ENCODE measurements around the gene GALK1.

GALK1 gene

DNA sequence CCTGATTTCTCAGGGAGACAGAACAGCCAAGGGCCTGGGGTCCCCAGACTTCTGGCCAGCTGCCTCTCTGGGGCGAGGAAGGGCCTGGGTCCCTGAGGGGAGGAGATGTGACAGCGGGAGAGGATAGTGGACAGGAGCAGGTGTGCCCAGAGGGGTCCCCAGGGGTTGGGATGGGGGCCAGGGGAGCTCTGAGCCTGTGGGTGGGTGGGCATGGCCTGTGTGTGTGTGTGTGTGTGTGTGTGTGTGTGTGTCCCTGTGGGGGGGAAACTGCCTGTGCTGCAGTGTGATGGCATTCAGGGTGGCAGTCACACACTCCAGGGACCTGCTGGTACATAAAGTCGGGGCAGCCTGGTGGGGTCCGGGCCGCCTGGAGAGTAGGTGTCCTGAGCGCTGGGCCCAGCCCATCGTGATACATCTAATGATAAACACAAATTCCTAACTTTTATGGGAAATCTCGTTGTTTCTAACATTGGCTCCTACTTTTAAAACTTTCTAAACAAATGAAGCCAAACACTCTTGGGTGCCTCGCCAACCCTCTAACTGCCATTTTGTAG is 42.4 kb downstream of the GALK1 start:
- DNase-seq: no peak

DNA sequence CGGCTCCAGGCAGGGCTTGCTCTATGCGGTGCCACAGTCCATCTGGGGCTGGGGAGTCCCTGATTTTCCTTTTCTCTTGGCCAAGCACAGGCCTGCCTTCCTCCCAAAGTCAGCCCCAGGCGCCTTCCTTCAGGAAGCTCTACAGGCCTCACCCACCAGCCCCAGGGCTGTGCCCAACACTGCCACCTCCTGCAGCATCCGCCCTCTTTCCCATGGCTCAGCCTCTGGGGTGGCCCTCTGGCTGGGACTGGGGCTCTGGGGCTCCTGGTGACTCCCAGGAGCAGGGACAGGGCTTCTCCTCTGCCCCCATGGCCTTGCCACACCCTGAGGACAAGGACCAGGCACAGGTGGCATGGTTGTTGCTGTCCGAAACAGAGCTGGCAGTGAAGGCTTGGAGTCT is 42.9 kb downstream of the GALK1 start:
- no peak for DNase-seq

DNA sequence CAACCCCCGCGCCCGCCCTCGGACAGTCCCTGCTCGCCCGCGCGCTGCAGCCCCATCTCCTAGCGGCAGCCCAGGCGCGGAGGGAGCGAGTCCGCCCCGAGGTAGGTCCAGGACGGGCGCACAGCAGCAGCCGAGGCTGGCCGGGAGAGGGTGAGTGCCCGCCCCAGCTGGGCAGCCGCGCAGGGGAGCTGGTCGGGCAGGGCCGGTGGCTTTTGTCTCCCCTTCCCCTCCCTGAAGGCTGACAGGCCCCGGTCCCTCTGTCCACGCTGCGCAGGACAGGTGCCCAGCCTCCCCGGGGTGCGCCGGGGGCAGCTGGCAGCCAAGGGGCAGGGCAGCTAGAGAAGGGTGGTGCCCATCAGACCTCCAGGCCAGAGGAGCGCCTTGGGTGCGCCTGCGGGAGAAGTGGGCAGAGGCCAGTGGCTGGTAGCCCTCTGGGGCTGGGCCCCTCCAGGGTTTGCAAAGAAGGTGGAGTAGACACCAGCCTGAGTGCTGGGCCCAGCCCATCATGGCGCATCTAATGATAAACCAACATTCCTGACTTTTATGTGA is 43.5 kb downstream of the GALK1 start:
- DNase-seq: no peak

DNA sequence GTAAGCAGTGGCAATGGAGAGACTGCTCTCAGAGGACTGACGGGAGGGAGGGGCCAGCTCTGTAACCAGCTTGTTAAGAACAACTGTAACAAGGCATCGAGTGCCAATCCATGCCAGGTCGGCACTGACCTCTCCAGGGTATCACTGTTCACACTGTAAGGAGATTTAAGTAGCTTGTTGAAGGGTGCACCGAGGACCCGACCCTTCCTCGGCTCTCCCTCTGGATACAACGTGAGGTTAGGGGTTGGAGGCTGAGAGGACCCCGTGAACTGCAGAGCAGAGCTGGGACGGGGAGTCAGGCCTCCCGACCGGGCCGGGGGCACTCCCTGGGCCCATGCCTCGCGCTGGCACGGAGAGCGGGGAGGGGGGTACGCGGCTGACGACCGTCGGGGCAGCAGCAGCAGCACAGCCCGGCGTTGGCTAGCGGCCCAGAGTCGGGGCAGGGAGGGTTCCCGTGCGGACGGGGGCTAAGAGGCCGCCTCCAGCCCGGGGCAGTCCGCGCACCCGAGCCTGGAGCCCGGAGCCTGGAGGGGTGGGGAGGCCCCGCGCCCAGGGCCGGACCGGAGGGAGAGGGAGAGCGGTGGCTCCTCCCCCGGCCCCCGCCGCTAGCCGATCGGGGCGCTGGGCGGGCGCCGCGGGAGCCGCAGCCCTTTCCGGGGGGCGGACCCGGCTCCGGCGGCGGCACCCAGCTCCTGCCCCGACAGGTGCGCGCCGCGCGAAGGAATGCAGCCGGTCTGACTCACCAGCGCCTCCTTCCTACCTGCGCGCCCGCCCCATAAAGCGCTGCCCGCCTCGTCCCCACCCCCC is 44.1 kb downstream of the GALK1 start, which contains the start of gene ITGB4:
Gene ITGB4, plus strand, starts transcription at position 804 of the 807 bp plus-strand sequence. CDS start 3,245 bp downstream, outside the sequence.
- peak; percentile 33 for DNase-seq

DNA sequence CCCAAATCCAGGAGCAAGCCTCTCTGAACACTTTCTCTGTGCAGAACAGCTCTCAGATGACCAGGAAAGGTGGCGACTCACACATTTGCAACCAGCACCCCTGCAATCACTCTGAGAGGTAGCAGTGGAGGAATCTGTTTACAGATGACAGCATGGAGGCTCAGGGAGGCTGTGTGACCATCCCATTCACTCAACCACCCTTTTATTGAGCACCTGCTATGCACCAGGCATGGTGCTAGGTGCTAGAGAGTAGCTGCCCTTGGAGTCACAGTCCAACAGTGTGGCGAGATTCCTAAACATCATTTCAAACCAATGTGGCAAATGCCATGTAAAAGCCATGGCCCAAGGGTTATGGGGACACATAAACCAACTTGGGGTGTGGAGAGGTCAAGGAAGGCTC is 45.3 kb downstream of the GALK1 start:
- DNase-seq: no peak

DNA sequence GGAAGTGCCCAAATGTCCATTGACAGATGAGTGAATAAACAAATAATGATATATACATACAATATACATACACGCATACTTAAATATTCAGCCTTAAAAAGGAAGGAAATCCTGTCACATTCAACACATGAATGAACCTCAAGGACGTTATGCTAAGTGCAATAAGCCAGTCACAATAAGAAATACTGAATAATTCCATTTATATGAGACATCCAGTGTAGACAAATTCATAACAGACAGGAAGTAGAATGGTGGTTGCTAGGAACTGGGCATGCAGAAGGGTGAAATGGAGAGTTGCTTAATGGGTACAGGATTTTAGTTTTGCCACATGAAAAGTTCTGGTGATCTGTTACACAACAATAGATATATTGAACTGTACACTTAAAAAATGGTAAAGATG is 52.5 kb downstream of the GALK1 start:
- DNase-seq: no peak

Data from activated CD4-positive, alpha-beta T cell treated with anti-CD3 and anti-CD28 coated beads, Interleukin-2, Interleukin-6, amounts not matched to agents 100 ng/mL and 50 ng/mL, durations not matched to agents 16 hours and 8 hours (primary cell).